HepG2 (cell line): ENCODE results near the gene ZKSCAN4. TPM values are rescaled to one million over a fixed set of nuclear protein-coding genes. Genes with fewer than 3 reads are reported as not detected.
A peak's percentile ranks its signal among the peaks of the same experiment; 100 is the strongest.

ENCODE experiments used
- ATF1 ChIP-seq: IDR thresholded peaks from 2 replicates; pipeline ENCODE4 v1.6.1; 2016; ENCODE audit warnings: mild to moderate bottlenecking, control low read depth
- CENPX ChIP-seq: sonication (generic); formaldehyde crosslinking; IDR thresholded peaks from 2 replicates; pipeline ENCODE4 v1.9.0; 2021; ENCODE audit warnings: mild to moderate bottlenecking, missing genetic modification reagents, moderate library complexity
- CHCHD3 ChIP-seq: sonication (generic); formaldehyde crosslinking; IDR thresholded peaks from 2 replicates; pipeline ENCODE4 v1.8.0; 2022; ENCODE audit warnings: mild to moderate bottlenecking, missing genetic modification reagents, moderate library complexity
- E2F5 ChIP-seq: sonication (generic); formaldehyde crosslinking; conservative IDR thresholded peaks from 2 replicates; pipeline ENCODE4 v1.4.0; 2020; ENCODE audit warnings: missing genetic modification reagents
- FOXA1 ChIP-seq, 2 experiments: fragments of 450-650 bp in 1 of 2; sonication (generic) in 1 of 2; formaldehyde crosslinking in 1 of 2; IDR thresholded peaks; 2 replicates each; pipeline versions ENCODE4 v1.4.0 to v1.6.1; 2016 to 2020; ENCODE audit warnings: missing genetic modification reagents in 1 of 2
- HBP1 ChIP-seq: IDR thresholded peaks from 2 replicates; pipeline ENCODE4 v1.6.1; 2016; ENCODE audit warnings: low read depth, control low read depth
- HIC2 ChIP-seq: sonication (generic); formaldehyde crosslinking; IDR thresholded peaks from 2 replicates; pipeline ENCODE4 v1.9.0; 2022; ENCODE audit warnings: low read depth, missing genetic modification reagents
- LRRFIP1 ChIP-seq: sonication (generic); formaldehyde crosslinking; conservative IDR thresholded peaks from 2 replicates; pipeline ENCODE4 v1.4.0; 2020; ENCODE audit warnings: missing genetic modification reagents
- NFKB2 ChIP-seq: sonication (generic); formaldehyde crosslinking; IDR thresholded peaks from 2 replicates; pipeline ENCODE4 v1.4.0; 2020; ENCODE audit warnings: missing genetic modification reagents, borderline replicate concordance
- NONO ChIP-seq, 2 experiments: fragments of 450-650 bp in 1 of 2; sonication (generic) in 1 of 2; formaldehyde crosslinking in 1 of 2; IDR thresholded peaks in 1 of 2; conservative IDR thresholded peaks in 1 of 2; 2 replicates each; pipeline versions ENCODE4 v1.6.1 to v1.8.0; 2017 to 2022; ENCODE audit warnings: mild to moderate bottlenecking in 1 of 2, missing genetic modification reagents in 1 of 2, moderate library complexity in 1 of 2
- PCBP1 ChIP-seq: fragments of 200-400 bp; formaldehyde crosslinking; IDR thresholded peaks from 2 replicates; pipeline ENCODE4 v1.6.1; 2017; ENCODE audit warnings: mild to moderate bottlenecking, low read depth, low read length, borderline replicate concordance
- RAD51 ChIP-seq: fragments of 450-650 bp; IDR thresholded peaks from 2 replicates; pipeline ENCODE4 v1.6.1; 2016; ENCODE audit warnings: borderline replicate concordance
- SRSF1 ChIP-seq: fragments of 200-400 bp; formaldehyde crosslinking; optimal IDR thresholded peaks from 2 replicates; pipeline ENCODE3; 2017; ENCODE audit warnings: mild to moderate bottlenecking, low read depth, low read length, moderate library complexity
- TP53 ChIP-seq: sonication (generic); formaldehyde crosslinking; conservative IDR thresholded peaks from 2 replicates; pipeline ENCODE4 v1.4.0; 2020; ENCODE audit warnings: missing genetic modification reagents
- ZNF207 ChIP-seq: fragments of 450-650 bp; IDR thresholded peaks from 2 replicates; pipeline ENCODE4 v1.6.1; 2016; ENCODE audit warnings: antibody characterized with exemption, borderline replicate concordance
- ZNF567 ChIP-seq: sonication (generic); formaldehyde crosslinking; IDR thresholded peaks from 2 replicates; pipeline ENCODE4 v1.8.1; 2023; ENCODE audit warnings: mild to moderate bottlenecking, missing genetic modification reagents, borderline replicate concordance
- ZNF746 ChIP-seq: sonication (generic); formaldehyde crosslinking; IDR thresholded peaks from 2 replicates; pipeline ENCODE4 v1.8.0; 2022; ENCODE audit warnings: mild to moderate bottlenecking, missing genetic modification reagents
- ZNF777 ChIP-seq: sonication (generic); formaldehyde crosslinking; IDR thresholded peaks from 2 replicates; pipeline ENCODE4 v1.4.0; 2020; ENCODE audit warnings: missing genetic modification reagents
- polyA plus RNA-seq, 8 experiments: library from polyadenylated mRNA; depleted of rRNA in 3 of 8; stranded (reverse) in 7 of 8; unstranded in 1 of 8; fragments of >200 nt; fragmentation: Illumina TruSeq in 4 of 8; extraction: Trizol in 4 of 8; gene quantifications; 2 replicates each; pipeline versions ENCODE4 v1.2.1 to v1.2.3, GENCODE V29; 2011 to 2016; ENCODE audit warnings: low read depth in 4 of 8, missing spikeins in 1 of 8, mixed read lengths in 1 of 8; ENCODE audit not compliant: insufficient read depth in 1 of 8
- total RNA-seq, 5 experiments: library from RNA; depleted of rRNA; stranded (reverse); fragments of >200 nt; fragmentation: Illumina TruSeq; extraction: Trizol; gene quantifications; 2 replicates each; pipeline ENCODE4 v1.2.3, GENCODE V29; 2016; ENCODE audit warnings: low read depth in 1 of 5

The ZKSCAN4 gene
- total and polyA plus RNA-seq, 2 of the 13 experiments (the other 11 are each of a cell fraction or from before 2014, with no cell fraction given): 2.9 to 7.8 TPM

- TF ChIP-seq CHCHD3 (0 out of 2 replicates have a peak, but pooled peaks have one; percentile 11), ZNF207 (no peak), ZNF567 (CRISPR knock-in tag) (no peak; the same call in 1 of the 2 replicates), PCBP1 (peak; percentile 88; the same call in 1 of the 2 replicates), RAD51 (no peak), HBP1 (CRISPR knock-in tag) (peak; percentile 91; the same call in 1 of the 2 replicates), SRSF1 (peak; percentile 71), NFKB2 (CRISPR knock-in tag) (peak; percentile 88; the same call in 1 of the 2 replicates), ATF1 (0 out of 2 replicates have a peak, but pooled peaks have one; percentile 32), FOXA1 (IDR thresholded peaks at IDR 0.05) (no peak), FOXA1 (CRISPR knock-in tag; IDR thresholded peaks at IDR 0.05) (peak; percentile 34; the same call in 1 of the 2 replicates), E2F5 (CRISPR knock-in tag) (peak; percentile 74; the same call in 1 of the 2 replicates), LRRFIP1 (0 out of 2 replicates have a peak, but pooled peaks have one; percentile 65), NONO (IDR thresholded peaks at IDR 0.05) (no peak), NONO (CRISPR knock-in tag; conservative IDR thresholded peaks at IDR 0.05) (peak; percentile 92), HIC2 (0 out of 2 replicates have a peak, but pooled peaks have one; percentile 13), CENPX (no peak), ZNF746 (CRISPR knock-in tag) (peak; percentile 21; the same call in 1 of the 2 replicates), TP53 (CRISPR knock-in tag) (no peak), ZNF777 (CRISPR knock-in tag) (peak; percentile 54; the same call in 1 of the 2 replicates)
Measured at GRCh38 chr6:28225056-28225834, 26.8 kb downstream of the ZKSCAN4 start, which contains the start of gene ZSCAN9 (continued).
